DND-41 (cell line): ENCODE measurements around the gene PRMT3.

Experiments
- ATAC-seq: fragments of 200-7000 bp; cut with Tn5 transposase; 3 replicates; pipeline ENCODE4 v1.9.1; 2021; ENCODE audit warnings: low read depth; ENCODE audit not compliant: insufficient read depth
- DNase-seq: peaks from one replicate; pipeline ENCODE4 v3.0.0-alpha.2; 2020
- H2AFZ ChIP-seq: 2 replicates; pipeline ENCODE4 v1.6.0; 2012; ENCODE audit warnings: low read depth, low read length
- H3K27ac ChIP-seq: 2 replicates; pipeline ENCODE4 v1.5.1; 2012; ENCODE audit warnings: low read length, inconsistent platforms
- H3K27me3 ChIP-seq: fragments of 200-600 bp; sonication (generic); 2 replicates; pipeline ENCODE4 v1.6.0; 2012; ENCODE audit warnings: low read length, mild to moderate bottlenecking, inconsistent platforms; ENCODE audit not compliant: insufficient read depth, poor library complexity
- H3K36me3 ChIP-seq: 2 replicates; pipeline ENCODE4 v1.5.1; 2012; ENCODE audit warnings: low read length, inconsistent platforms; ENCODE audit not compliant: insufficient read depth
- H3K4me1 ChIP-seq: 2 replicates; pipeline ENCODE4 v1.5.1; 2012; ENCODE audit warnings: mild to moderate bottlenecking, low read length; ENCODE audit not compliant: insufficient read depth
- H3K4me2 ChIP-seq: 2 replicates; pipeline ENCODE4 v1.6.0; 2012; ENCODE audit warnings: mild to moderate bottlenecking, moderate library complexity, low read length, inconsistent platforms; ENCODE audit not compliant: insufficient read depth
- H3K4me3 ChIP-seq, 2 experiments: fragments of 200-600 bp in 1 of 2; shearing (Covaris generic) in 1 of 2; 2 replicates each; pipeline ENCODE4 v1.5.1; 2012 to 2016; ENCODE audit warnings: inconsistent platforms in 2 of 2, low read length in 2 of 2, mild to moderate bottlenecking in 2 of 2, low read depth in 1 of 2, moderate library complexity in 1 of 2
- H3K79me2 ChIP-seq: 2 replicates; pipeline ENCODE4 v1.6.0; 2012; ENCODE audit warnings: low read length, inconsistent platforms; ENCODE audit not compliant: insufficient read depth
- H3K9ac ChIP-seq: 2 replicates; pipeline ENCODE4 v1.6.0; 2012; ENCODE audit warnings: low read depth, mild to moderate bottlenecking, inconsistent platforms, low read length, moderate library complexity
- H3K9me3 ChIP-seq: 2 replicates; pipeline ENCODE4 v1.5.1; 2012; ENCODE audit warnings: low read length, moderate library complexity, mild to moderate bottlenecking, inconsistent platforms; ENCODE audit not compliant: insufficient read depth, severe bottlenecking
- H4K20me1 ChIP-seq: 2 replicates; pipeline ENCODE4 v1.6.0; 2012; ENCODE audit warnings: low read length; ENCODE audit not compliant: insufficient read depth
- CTCF ChIP-seq: IDR thresholded peaks from 2 replicates; pipeline ENCODE4 v1.5.1; 2012; ENCODE audit warnings: borderline replicate concordance, low read length, moderate library complexity, mild to moderate bottlenecking; ENCODE audit not compliant: poor library complexity, severe bottlenecking; ENCODE audit errors: extremely low read depth
- EZH2 ChIP-seq: IDR thresholded peaks from 3 replicates; pipeline ENCODE4 v1.6.1; 2012; ENCODE audit warnings: borderline replicate concordance, low read depth, mild to moderate bottlenecking, moderate library complexity, low read length, inconsistent platforms; ENCODE audit not compliant: severe bottlenecking

The PRMT3 gene

GRCh38 chr11:20443596-20443995, 56.1 kb downstream of the PRMT3 start:
- no peaks in the 10 kb centered on the region for H3K9me3 ChIP-seq
- ATAC-seq, result peak; percentile 56; the same call in 1 of the 3 replicates
- H4K20me1 ChIP-seq, result peaks cover 9% of the 10 kb centered on the region
- H3K27me3 ChIP-seq, result no peaks in the 10 kb centered on the region
- H3K4me3 ChIP-seq, result no peak overlapping the region
- no peak overlapping the region for H2AFZ ChIP-seq
- no peaks in the 10 kb centered on the region for H3K4me1 ChIP-seq
- DNase-seq, result no peak
- H3K4me2 ChIP-seq, result no peak overlapping the region
- peaks cover 37% of the 10 kb centered on the region for H3K36me3 ChIP-seq
- 0 out of 2 replicates have a peak, but pooled peaks cover 4% of the 10 kb centered on the region for H3K79me2 ChIP-seq
- peak; percentile 47 for TF ChIP-seq CTCF
- no peak for TF ChIP-seq EZH2
- H3K27ac ChIP-seq, result no peak overlapping the region
- no peak overlapping the region for H3K9ac ChIP-seq

- Histone ChIP-seq H3K9ac (no peak overlapping the region), H4K20me1 (peaks cover 3% of the 10 kb centered on the region; the same call in 1 of the 2 replicates), H3K79me2 (no peaks in the 10 kb centered on the region), H3K27me3 (no peaks in the 10 kb centered on the region), H3K4me2 (no peak overlapping the region), H3K9me3 (no peaks in the 10 kb centered on the region), H3K27ac (no peak overlapping the region), H2AFZ (no peak overlapping the region), H3K4me3 (no peak overlapping the region), H3K4me1 (no peaks in the 10 kb centered on the region), H3K36me3 (peaks cover 35% of the 10 kb centered on the region; the same call in 1 of the 2 replicates)
- no peak for ATAC-seq
- TF ChIP-seq EZH2, result no peak
- TF ChIP-seq CTCF, result no peak
- no peak for DNase-seq
These were observed 57.0 kb downstream of the PRMT3 start for GRCh38 chr11:20444535-20444934.

- Histone ChIP-seq H3K36me3 (peaks cover 47% of the 10 kb centered on the region; the same call in 1 of the 2 replicates), H3K4me1 (no peaks in the 10 kb centered on the region), H3K79me2 (no peaks in the 10 kb centered on the region), H3K27me3 (no peaks in the 10 kb centered on the region), H3K27ac (no peak overlapping the region), H4K20me1 (no peaks in the 10 kb centered on the region), H3K4me3 (no peak overlapping the region), H3K9ac (no peak overlapping the region), H2AFZ (no peak overlapping the region), H3K4me2 (no peak overlapping the region), H3K9me3 (no peaks in the 10 kb centered on the region)
- ATAC-seq (no peak), DNase-seq (no peak)
- TF ChIP-seq CTCF (no peak), EZH2 (no peak)
These were observed 61.3 kb downstream of the PRMT3 start for GRCh38 chr11:20448834-20449233.

GRCh38 chr11:20450829-20451228, 63.3 kb downstream of the PRMT3 start:
- Histone ChIP-seq H4K20me1 (no peaks in the 10 kb centered on the region), H3K36me3 (peaks cover 45% of the 10 kb centered on the region; the same call in 1 of the 2 replicates), H3K4me2 (no peak overlapping the region), H2AFZ (no peak overlapping the region), H3K9ac (no peak overlapping the region), H3K79me2 (no peaks in the 10 kb centered on the region), H3K4me3 (no peak overlapping the region), H3K9me3 (no peaks in the 10 kb centered on the region), H3K27me3 (no peaks in the 10 kb centered on the region), H3K4me1 (no peaks in the 10 kb centered on the region), H3K27ac (no peak overlapping the region)
- no peak for TF ChIP-seq EZH2
- TF ChIP-seq CTCF, result no peak
- DNase-seq (no peak), ATAC-seq (no peak)
